Measurements from ENCODE around the gene SLC23A2.
"Not testable (repeated sequence)": the region's sequence is repeated elsewhere in the genome, so short reads cannot be mapped to it uniquely, and the experiment has no call there.

SLC23A2 gene

DNA sequence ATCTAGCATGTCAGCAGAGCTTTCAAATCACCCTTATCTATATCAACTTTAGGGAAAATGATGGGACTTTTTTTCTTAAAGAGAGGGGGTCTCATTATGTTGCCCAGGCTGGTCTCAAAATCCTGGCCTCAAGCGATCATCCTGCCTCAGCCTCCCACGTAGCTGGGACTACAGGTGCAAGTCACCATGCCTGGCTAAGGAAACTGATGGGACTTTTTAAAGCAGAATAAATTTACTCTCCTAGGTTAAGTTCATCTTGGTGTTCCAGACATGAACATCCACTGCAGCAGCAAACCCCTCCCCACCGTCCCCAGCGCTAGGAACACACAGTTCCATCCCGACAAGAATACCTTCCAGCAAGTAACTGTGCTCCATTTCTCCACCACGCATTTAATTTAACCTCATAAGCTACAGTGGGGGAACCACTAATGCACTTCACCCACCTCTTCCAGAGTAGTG lies 64.9 kb downstream of the SLC23A2 start:
- no peak for DNase-seq (ENCODE audit: low spot score)

DNA sequence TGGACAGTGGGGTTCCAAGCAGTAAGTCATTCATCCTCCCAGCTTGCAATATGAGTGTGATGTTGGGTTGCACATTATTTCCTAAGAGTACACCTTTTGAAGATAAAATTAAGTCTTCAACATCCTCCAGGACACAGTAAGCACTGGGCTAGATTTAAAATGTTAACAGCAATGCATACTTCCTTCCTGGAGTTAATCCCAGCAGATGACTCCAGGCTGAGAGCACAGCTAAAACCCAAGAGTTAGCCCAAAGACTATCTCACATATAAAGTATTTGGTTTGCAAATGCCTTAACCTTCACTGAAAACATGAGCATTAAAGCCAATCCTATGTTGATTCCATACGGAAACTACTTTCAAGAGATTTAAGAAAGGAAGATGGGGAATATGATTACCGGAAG lies 69.2 kb downstream of the SLC23A2 start:
- peak; percentile 33 for DNase-seq (ENCODE audit: low spot score)

- DNase-seq (ENCODE audit: low spot score): no peak
Measured at GRCh38 chr20:4929686-4930397, 71.5 kb downstream of the SLC23A2 start.

GRCh38 chr20:4926531-4927156 lies 74.7 kb downstream of the SLC23A2 start:
- no peak for DNase-seq (ENCODE audit: low spot score)

DNA sequence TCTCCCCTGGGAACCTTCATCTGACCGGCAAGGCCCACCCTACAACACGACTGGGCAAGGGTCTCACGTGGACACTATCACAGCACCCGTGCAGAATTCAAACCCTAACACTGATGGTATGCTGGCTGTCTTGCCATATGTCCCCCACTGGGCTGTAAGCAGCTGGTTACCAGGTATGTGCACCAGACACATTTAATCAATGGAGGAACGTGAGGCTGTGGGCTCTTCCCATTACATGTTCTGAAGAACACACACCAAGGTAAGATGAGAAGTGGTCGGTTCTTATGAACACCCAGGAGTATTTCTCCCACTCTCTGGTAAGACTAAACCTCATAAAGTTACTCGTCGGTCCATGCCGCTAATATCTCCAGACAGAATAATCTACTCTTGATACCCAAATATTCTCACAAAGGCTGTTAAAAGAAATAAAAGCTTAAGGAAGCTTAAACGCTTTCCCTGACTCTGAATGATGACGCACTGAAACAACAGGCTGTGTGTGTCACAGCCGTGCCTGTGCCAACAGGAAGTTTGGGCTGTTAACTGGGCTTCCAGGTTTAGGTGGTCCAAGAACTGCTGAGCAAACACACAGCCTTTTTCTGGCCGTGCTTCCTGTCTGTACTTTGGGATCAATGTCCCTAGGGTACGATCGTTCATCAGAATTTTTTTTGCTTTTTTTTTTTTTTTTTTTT lies 75.3 kb downstream of the SLC23A2 start:
- DNase-seq (ENCODE audit: low spot score): peak; percentile 61

GRCh38 chr20:4924446-4924845 lies 76.9 kb downstream of the SLC23A2 start:
- no peak for DNase-seq (ENCODE audit: low spot score)

- DNase-seq (ENCODE audit: low spot score): no peak
Measured at GRCh38 chr20:4924032-4924431, 77.3 kb downstream of the SLC23A2 start.

DNA sequence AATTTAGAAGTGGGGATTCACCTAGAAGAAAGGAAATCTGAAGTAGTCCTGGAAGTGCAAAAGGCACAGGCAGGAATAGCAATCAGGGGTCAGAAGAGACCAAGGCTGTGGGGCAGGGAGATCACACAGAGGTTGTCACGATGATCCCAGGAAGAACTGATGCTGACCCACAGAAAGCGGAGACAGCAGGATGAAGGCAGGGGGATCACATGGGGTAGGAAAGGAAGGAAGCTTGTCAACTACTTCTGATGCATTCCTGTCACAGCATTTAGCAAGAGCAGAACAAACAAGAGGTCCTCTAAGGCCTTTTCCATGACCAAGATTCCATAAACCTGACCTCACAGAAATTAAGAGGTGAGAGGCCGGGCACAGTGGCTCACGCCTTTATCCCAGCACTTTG lies 79.1 kb downstream of the SLC23A2 start:
- no peak for DNase-seq (ENCODE audit: low spot score)

- not testable (repeated sequence) for DNase-seq (ENCODE audit: low spot score)
Measured at GRCh38 chr20:4921271-4921670, 80.0 kb downstream of the SLC23A2 start.

GRCh38 chr20:4920655-4921054 lies 80.7 kb downstream of the SLC23A2 start:
- no peak for DNase-seq (ENCODE audit: low spot score)

DNA sequence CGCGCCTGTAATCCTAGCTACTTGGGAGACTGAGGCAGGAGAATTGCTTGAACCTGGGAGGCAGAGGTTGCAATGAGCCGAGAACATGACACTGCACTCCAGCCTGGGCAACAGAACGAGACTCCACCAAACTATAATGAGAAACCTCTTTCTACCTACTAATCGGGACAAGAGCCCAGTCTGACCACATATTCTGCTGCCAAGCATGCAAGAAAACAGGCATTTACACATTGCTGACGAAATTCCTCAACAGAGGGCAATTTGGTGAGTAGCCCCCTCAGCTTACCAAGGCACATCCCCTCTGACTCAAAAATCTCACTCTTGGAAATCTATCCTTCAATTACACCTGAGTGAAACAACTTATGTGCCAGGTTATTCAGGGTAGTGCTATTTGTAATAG lies 81.2 kb downstream of the SLC23A2 start:
- no peak for DNase-seq (ENCODE audit: low spot score)

GRCh38 chr20:4919047-4919704 lies 82.1 kb downstream of the SLC23A2 start:
- no peak for DNase-seq (ENCODE audit: low spot score)

- no peak for DNase-seq (ENCODE audit: low spot score)
Measured at GRCh38 chr20:4918473-4918872, 82.8 kb downstream of the SLC23A2 start.

- DNase-seq (ENCODE audit: low spot score): no peak
Measured at GRCh38 chr20:4916971-4917881, 84.1 kb downstream of the SLC23A2 start.

DNA sequence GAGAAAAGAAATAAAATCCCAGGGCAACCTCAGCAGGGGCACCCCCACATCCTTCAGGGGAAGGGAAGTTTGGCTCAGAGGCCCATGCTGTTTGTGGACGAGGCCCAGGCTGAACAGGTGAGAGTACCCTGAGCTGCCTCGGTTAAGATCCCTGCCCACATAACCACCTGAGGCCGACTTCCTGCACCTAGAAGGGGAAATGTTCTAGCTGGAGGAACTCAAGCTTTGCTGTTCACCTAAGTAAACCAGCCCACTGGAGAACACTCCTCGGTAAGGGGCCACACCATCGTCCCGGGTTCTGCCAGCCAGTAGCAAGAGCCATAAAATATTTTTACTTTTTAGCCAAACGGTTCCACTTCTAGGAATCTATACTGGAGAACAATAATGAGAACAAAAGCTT lies 88.2 kb downstream of the SLC23A2 start:
- DNase-seq (ENCODE audit: low spot score): no peak

DNA sequence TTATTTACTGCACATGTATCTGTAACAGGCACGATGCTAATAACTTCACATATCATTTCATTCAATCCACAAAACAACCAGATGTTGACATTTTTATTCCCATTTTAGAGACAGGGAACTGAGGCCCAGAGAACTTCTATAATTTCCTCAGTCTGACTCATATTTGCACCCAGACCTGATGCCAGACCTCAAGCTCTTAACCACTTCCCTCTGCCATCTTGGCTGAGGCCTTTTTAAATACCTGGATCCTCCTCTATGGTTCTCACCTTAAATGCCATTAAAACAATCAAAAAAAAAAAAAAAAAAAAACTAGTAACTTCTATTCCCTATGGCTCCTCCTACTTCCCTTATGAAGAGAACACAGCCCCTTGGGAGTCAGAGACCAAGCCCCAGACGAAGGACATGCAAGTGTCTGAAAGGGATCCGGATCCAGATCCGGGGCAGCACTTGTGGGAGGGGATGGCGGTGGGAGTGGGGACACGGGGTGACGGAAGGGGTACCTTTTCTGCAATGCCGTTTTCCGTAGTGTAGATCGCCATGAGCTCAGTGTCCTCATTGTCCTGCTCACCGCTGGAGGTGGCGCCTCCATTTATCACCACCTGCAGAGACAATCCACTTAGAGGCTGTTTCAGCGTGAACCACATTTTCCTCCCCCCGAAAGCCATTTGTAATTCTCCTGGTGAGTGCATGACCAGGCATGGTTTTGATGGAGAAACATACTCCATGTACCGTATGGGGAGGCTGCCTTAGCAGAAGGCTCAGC lies 88.7 kb downstream of the SLC23A2 start:
- no peak for DNase-seq (ENCODE audit: low spot score)

DNA sequence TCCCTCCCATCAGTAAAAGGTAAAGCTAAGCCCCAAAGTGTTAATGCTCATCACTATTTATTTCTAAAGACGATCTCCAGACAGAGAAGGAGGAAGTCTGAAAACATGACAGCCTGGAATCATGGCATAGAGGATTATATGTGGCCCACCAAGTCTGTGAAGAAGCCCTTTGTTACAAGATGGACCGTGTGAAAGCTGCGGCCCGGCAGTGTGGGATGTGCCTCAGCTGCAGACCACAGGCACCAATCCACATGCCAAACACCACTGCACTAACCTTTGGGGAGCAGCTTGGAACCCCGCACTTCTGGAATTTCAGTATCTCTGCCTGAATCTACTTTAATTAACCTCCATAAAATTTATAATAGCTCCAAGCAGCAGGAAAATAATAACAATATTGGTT lies 90.4 kb downstream of the SLC23A2 start:
- DNase-seq (ENCODE audit: low spot score): no peak

- no peak for DNase-seq (ENCODE audit: low spot score)
Measured at GRCh38 chr20:4905613-4906012, 95.7 kb downstream of the SLC23A2 start.

DNA sequence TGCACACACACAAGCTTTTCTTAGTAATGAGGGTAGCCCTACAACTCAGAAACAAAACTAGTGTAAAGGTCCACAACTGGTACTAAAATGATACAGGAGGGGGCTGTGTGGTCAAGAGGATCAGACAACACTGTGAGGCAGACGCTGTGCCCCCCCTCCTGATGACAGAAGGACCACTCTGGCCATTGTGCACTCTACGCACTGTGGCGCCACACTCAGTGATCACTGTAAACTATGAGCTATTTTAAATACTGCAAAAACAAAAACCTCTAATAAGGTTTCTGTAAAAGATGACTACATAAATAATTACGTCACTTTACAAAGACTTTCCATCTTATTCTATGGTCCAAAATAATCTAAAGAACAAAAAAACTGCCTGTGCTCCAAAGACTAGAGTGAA lies 96.1 kb downstream of the SLC23A2 start:
- no peak for DNase-seq (ENCODE audit: low spot score)

GRCh38 chr20:4904127-4904860 lies 97.0 kb downstream of the SLC23A2 start:
- no peak for DNase-seq (ENCODE audit: low spot score)

All from GM03348 (cell line).